Hepatocyte (in vitro differentiated cells): ENCODE measurements around the gene EVI5L. TPM values are rescaled to one million over a fixed set of nuclear protein-coding genes. Genes with fewer than 3 reads are reported as not detected.

Source experiments
- DNase-seq: peaks from one replicate; pipeline ENCODE4 v3.0.0-alpha.2; 2016; ENCODE audit warnings: low spot score
- H2AFZ ChIP-seq: fragments of 200-600 bp; sonication (generic); 2 replicates; pipeline ENCODE4 v1.6.0; 2016; ENCODE audit warnings: antibody characterized with exemption, mild to moderate bottlenecking
- H3K27ac ChIP-seq: fragments of 200-600 bp; sonication (generic); 2 replicates; pipeline ENCODE4 v1.5.1; 2016; ENCODE audit warnings: mild to moderate bottlenecking
- H3K27me3 ChIP-seq: fragments of 200-600 bp; sonication (generic); 2 replicates; pipeline ENCODE4 v1.6.1; 2016
- H3K36me3 ChIP-seq: fragments of 200-600 bp; sonication (generic); replicated peaks from 2 replicates; pipeline ENCODE4 v1.5.1; 2016; ENCODE audit warnings: low read depth; ENCODE audit not compliant: insufficient read depth
- H3K4me1 ChIP-seq: fragments of 200-600 bp; sonication (generic); 2 replicates; pipeline ENCODE4 v1.5.1; 2016; ENCODE audit warnings: mild to moderate bottlenecking, moderate library complexity; ENCODE audit not compliant: insufficient read depth
- H3K4me2 ChIP-seq: fragments of 200-600 bp; sonication (generic); 2 replicates; pipeline ENCODE4 v1.6.0; 2016
- H3K4me3 ChIP-seq: fragments of 200-600 bp; sonication (generic); 2 replicates; pipeline ENCODE4 v1.5.1; 2016; ENCODE audit warnings: mild to moderate bottlenecking
- H3K79me2 ChIP-seq: fragments of 200-600 bp; sonication (generic); 2 replicates; pipeline ENCODE4 v1.6.0; 2017; ENCODE audit warnings: mild to moderate bottlenecking
- H3K9me2 ChIP-seq: fragments of 200-600 bp; sonication (generic); replicated peaks from 2 replicates; pipeline ENCODE4 v1.6.0; 2017; ENCODE audit warnings: mild to moderate bottlenecking; ENCODE audit not compliant: insufficient read depth
- H3K9me3 ChIP-seq: fragments of 200-600 bp; sonication (generic); 2 replicates; pipeline ENCODE4 v1.5.1; 2016; ENCODE audit warnings: low read depth, mild to moderate bottlenecking
- H4K20me1 ChIP-seq: fragments of 200-600 bp; sonication (generic); 2 replicates; pipeline ENCODE4 v1.6.0; 2016; ENCODE audit warnings: mild to moderate bottlenecking; ENCODE audit not compliant: insufficient read depth, poor library complexity, severe bottlenecking
- CTCF ChIP-seq: fragments of 200-600 bp; sonication (generic); IDR thresholded peaks from 2 replicates; pipeline ENCODE4 v1.5.1; 2016; ENCODE audit warnings: antibody characterized with exemption, mild to moderate bottlenecking; ENCODE audit not compliant: poor library complexity
- EZH2 ChIP-seq: fragments of 200-600 bp; sonication (generic); IDR thresholded peaks from 2 replicates; pipeline ENCODE4 v1.6.1; 2016; ENCODE audit warnings: antibody characterized with exemption, mild to moderate bottlenecking, borderline replicate concordance
- EZH2phosphoT487 ChIP-seq: fragments of 200-600 bp; sonication (generic); IDR thresholded peaks from one replicate; pipeline ENCODE4 v1.6.1; 2018; ENCODE audit warnings: antibody characterized with exemption, mild to moderate bottlenecking, low read depth, moderate library complexity; ENCODE audit not compliant: unreplicated experiment, severe bottlenecking
- WGBS: methylation state at CpG from one replicate; pipeline ENCODE4 v1.1.6; 2016; ENCODE audit warnings: low lambda C conversion rate; ENCODE audit errors: missing lambda C conversion rate; 5-methylcytosine and 5-hydroxymethylcytosine counted together
- polyA plus RNA-seq: library from polyadenylated mRNA; unstranded; fragments of >200 nt; fragmentation: Nextera tagmentation; extraction: Ambion mirVana; gene quantifications from 2 replicates; pipeline ENCODE4 v1.2.1, GENCODE V29; 2016
- total RNA-seq: library from RNA; depleted of rRNA; stranded (reverse); fragments of >200 nt; gene quantifications from 2 replicates; pipeline ENCODE4 v1.2.3, GENCODE V29; 2014

The EVI5L gene
- total and polyA plus RNA-seq, 2 experiments from 2014 or later = 10.7 to 11.5 TPM

GRCh38 chr19:7841751-7842660 lies 12.0 kb downstream of the EVI5L start:
- no peaks in the 10 kb centered on the region for H3K27me3 ChIP-seq
- H3K4me3 ChIP-seq = no peak overlapping the region
- H2AFZ ChIP-seq = no peak overlapping the region
- TF ChIP-seq CTCF = no peak
- TF ChIP-seq EZH2phosphoT487 = no peak
- TF ChIP-seq EZH2 = no peak
- DNase-seq = no peak
- no peaks in the 10 kb centered on the region for H3K79me2 ChIP-seq
- H3K9me3 ChIP-seq = no peaks in the 10 kb centered on the region
- WGBS = 92% methylated on average over 11 of the region's 11 CpGs
- H3K4me1 ChIP-seq = no peaks in the 10 kb centered on the region
- H4K20me1 ChIP-seq = no peaks in the 10 kb centered on the region
- no peak overlapping the region for H3K4me2 ChIP-seq
- H3K27ac ChIP-seq = no peak overlapping the region
- no peaks in the 10 kb centered on the region for H3K36me3 ChIP-seq
- no peaks in the 10 kb centered on the region for H3K9me2 ChIP-seq

GRCh38 chr19:7842661-7843294 lies 12.8 kb downstream of the EVI5L start:
- H4K20me1 ChIP-seq = no peaks in the 10 kb centered on the region
- no peaks in the 10 kb centered on the region for H3K27me3 ChIP-seq
- no peak for DNase-seq
- no peak overlapping the region for H3K27ac ChIP-seq
- TF ChIP-seq CTCF (no peak), EZH2phosphoT487 (no peak), EZH2 (no peak)
- H2AFZ ChIP-seq = no peak overlapping the region
- H3K4me1 ChIP-seq = no peaks in the 10 kb centered on the region
- no peaks in the 10 kb centered on the region for H3K79me2 ChIP-seq
- no peaks in the 10 kb centered on the region for H3K9me3 ChIP-seq
- no peaks in the 10 kb centered on the region for H3K9me2 ChIP-seq
- no peak overlapping the region for H3K4me3 ChIP-seq
- WGBS = over 99% methylated on average over 12 of the region's 12 CpGs
- no peaks in the 10 kb centered on the region for H3K36me3 ChIP-seq
- no peak overlapping the region for H3K4me2 ChIP-seq

- no peaks in the 10 kb centered on the region for H3K9me3 ChIP-seq
- no peak for DNase-seq
- no peaks in the 10 kb centered on the region for H3K79me2 ChIP-seq
- 98% methylated on average over 6 of the region's 6 CpGs for WGBS
- no peak overlapping the region for H3K4me2 ChIP-seq
- no peak overlapping the region for H3K4me3 ChIP-seq
- H3K4me1 ChIP-seq = no peaks in the 10 kb centered on the region
- no peaks in the 10 kb centered on the region for H3K27me3 ChIP-seq
- H3K9me2 ChIP-seq = no peaks in the 10 kb centered on the region
- H3K36me3 ChIP-seq = no peaks in the 10 kb centered on the region
- no peak overlapping the region for H2AFZ ChIP-seq
- no peak for TF ChIP-seq EZH2
- no peak for TF ChIP-seq CTCF
- TF ChIP-seq EZH2phosphoT487 = no peak
- no peaks in the 10 kb centered on the region for H4K20me1 ChIP-seq
- H3K27ac ChIP-seq = no peak overlapping the region
Measured at GRCh38 chr19:7843521-7843920, 13.5 kb downstream of the EVI5L start.
